NOMO-1 (cell line): ENCODE measurements around the gene TNFSF8.
A peak's percentile ranks its signal among the peaks of the same experiment; 100 is the strongest.

Experiments used
- DNase-seq, 2 experiments: peaks; one replicate each; lab custom pipeline; 2025; ENCODE audit not compliant: unreplicated experiment in 2 of 2; lab: John Stamatoyannopoulos, UW

The TNFSF8 gene, protein sequence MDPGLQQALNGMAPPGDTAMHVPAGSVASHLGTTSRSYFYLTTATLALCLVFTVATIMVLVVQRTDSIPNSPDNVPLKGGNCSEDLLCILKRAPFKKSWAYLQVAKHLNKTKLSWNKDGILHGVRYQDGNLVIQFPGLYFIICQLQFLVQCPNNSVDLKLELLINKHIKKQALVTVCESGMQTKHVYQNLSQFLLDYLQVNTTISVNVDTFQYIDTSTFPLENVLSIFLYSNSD

DNA sequence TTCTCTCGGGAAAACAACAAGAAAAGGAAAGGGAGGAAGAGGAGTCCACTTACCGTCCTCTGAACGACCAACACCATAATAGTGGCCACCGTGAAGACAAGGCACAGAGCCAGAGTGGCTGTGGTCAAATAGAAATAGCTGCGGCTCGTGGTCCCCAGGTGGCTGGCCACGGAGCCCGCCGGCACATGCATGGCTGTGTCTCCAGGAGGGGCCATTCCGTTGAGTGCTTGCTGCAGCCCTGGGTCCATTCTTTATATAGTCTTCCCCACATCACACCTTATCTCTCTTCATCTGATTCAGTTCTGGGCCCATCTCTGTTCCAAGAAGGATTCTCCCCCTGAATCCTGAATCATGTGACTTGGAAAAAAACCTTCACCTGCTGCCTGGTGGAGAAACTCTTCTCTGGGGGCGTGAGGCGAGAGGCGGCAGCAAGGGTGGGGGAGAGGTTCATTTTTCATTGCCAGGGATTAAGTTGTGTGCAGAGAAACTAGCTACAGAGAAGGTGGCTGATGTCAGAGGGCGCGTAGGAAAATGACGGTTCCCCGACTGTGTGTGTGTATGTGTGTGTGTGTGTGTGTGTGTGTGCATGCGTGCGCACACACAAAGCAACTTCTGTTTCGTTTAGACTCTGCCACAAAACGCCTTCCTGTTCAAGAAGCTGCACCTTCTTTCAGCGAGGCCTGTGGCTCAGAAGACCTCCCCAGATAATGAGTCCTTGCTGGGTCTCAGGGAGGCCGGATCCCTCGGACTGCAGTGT lies at the start of gene TNFSF8:
Gene TNFSF8, minus strand, starts transcription at position 536 of the 757 bp plus-strand sequence. Its CDS starts 288 bp downstream, at position 248.
- DNase-seq, result no peak

- no peak for DNase-seq
These were observed 42.8 kb upstream of the TNFSF8 start for GRCh38 chr9:114973216-114973615.

GRCh38 chr9:114972510-114973136 lies 42.2 kb upstream of the TNFSF8 start:
- no peak for DNase-seq

GRCh38 chr9:114969269-114969668 lies 38.9 kb upstream of the TNFSF8 start:
- no peak for DNase-seq

- peak in 1 of 2 experiments; percentile 27 for DNase-seq
These were observed 38.3 kb upstream of the TNFSF8 start for GRCh38 chr9:114968671-114969070.

GRCh38 chr9:114965564-114965963 lies 35.2 kb upstream of the TNFSF8 start:
- DNase-seq, result no peak

DNA sequence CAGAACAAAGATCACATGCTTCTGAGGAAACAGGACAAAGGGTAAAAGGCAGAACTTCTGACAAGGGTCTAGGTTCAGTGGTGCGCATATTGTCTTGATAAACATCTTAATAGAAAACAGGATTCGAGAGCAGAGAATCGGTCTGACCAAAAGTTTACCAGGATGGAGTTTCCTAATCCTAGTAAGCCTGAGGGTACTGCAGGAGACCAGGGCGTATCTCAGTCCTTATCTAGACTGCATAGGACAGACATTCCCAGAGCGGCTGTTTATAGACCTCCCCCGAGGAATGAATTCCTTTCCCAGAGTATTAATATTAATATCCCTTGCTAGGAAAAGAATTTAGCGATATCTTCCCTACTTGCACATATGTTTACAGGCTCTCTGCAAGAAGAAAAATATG lies 32.4 kb upstream of the TNFSF8 start:
- no peak for DNase-seq

GRCh38 chr9:114960276-114960675 lies 29.9 kb upstream of the TNFSF8 start:
- DNase-seq, result no peak

DNA sequence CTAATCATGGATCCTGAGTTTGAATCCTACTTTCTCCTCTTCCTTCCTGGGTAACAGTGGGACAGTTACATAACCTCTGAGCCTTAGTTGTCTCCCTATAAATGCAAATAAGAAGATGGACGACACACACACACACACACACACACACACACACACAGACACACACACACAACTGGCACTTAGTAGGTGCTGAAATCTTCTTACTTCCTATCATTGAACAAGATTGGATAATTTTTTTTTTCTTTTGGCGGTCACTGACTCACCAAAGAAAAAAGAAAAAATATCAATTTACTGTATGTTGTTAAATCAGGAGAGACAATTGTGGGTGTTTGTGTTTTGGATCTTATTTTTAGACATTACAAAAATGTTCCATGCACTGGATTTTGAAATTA lies 28.4 kb upstream of the TNFSF8 start:
- DNase-seq, result no peak

GRCh38 chr9:114958021-114958843 lies 27.8 kb upstream of the TNFSF8 start:
- peak; percentile 84 to 87 for DNase-seq

GRCh38 chr9:114957558-114957957 lies 27.2 kb upstream of the TNFSF8 start:
- peak; percentile 29 to 40 for DNase-seq

GRCh38 chr9:114954956-114955582 lies 24.7 kb upstream of the TNFSF8 start:
- DNase-seq, result peak; percentile 13 to 29

DNA sequence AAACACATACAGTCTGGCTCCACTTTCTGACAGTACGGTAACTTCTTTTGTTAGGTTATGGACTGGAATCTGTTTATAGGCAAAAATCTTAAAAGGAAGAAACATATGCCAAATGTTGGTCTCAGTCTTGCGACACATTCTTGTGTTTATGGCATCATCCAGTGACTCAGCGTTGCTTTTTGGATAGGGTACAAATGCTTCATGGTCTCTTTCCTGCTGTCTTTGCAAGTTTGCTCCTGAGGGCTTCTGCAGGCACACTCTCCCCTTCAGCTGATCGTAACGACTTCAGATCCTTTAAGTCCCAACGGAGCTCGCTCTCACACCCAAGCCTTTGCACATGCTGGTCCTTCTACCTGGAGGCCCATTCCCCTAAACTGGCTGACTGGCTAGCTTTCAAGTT lies 23.6 kb upstream of the TNFSF8 start:
- DNase-seq, result peak; percentile 77 to 96

DNA sequence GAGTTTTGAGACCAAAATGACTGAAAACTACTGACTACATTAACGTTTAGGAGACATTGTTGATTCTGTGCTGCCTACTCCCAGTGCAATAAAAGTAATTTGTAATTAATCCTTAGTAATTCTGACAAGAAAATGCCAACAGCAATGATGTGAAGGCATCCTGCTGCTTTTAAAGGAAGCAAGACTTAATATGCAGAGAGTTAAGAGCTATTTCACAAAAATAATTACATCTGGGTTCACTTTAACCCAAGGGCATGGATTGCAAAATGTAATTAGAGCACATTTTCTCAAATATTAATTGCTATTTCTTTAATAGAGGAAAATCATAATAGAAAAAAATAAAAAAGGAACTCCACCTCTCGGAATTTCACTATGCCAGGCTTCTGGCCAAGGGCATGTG lies 22.7 kb upstream of the TNFSF8 start:
- no peak for DNase-seq

GRCh38 chr9:114950761-114951160 lies 20.4 kb upstream of the TNFSF8 start:
- DNase-seq, result no peak

DNA sequence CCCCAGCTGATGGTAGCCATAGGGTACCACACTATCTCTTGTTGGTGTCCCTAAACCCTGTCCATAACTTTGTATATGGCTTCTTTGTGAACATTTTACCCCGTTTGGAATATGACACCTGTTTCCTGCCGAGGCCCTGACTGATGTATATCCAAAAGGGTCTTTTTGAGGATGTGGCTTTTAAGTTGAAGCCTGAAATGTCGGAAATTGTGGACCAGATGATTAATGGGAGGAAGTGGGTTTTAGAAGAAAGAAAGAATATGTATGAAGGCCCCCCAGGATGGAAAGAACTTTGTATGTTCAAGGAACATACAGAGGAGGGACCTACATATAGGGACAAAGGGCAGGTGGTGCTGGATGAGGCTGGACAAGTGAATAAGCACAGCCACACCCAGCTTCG lies 16.7 kb upstream of the TNFSF8 start:
- peak in 1 of 2 experiments; percentile 11 for DNase-seq

- DNase-seq, result no peak
These were observed 15.4 kb upstream of the TNFSF8 start for GRCh38 chr9:114945616-114946412.

GRCh38 chr9:114941376-114941775 lies 11.0 kb upstream of the TNFSF8 start:
- no peak for DNase-seq

DNA sequence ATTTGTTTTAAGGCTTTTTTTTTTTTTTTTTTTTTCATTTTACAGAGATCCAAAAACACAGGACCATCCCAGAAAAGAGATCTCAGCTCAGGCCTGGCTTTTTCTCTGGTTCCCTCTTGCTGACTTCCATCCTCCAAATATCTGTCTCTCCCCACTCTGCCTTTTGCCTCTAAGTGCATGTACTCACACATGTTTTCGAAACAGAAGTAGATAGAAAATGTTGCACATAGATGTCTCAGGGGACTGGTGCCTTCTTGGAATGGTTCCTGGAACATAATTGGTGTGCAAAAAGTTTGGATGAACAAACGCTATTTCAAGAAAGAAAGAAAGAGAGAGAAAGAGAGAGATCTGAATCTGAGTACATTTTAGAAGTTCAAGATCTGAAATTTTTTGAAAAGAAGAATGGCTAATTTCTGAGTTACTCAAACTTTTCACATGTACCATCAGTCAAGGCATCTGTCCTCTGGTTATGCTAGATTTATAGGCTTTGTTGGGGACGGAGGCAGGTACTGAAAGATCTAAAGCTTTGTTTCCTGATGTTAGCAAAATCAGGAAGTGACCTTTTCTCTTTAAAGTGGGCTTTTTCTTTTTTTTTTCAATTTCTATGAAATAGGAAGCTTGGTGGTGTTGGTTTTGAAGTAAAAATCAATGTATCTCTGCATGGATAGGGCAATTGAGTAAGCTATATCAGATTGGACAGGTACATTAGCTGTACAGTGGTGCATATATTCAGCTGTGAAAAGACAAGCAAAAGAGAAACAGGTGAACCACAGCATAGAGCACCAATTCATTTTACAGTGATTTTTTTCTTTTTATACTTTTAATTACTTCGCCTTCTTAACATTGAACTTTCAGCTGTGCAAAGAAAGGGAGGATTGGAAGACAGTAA lies 8.5 kb upstream of the TNFSF8 start:
- DNase-seq, result peak; percentile 18 to 50
